ENCODE measurements around the gene NFYC. TPM values are rescaled to one million over a fixed set of nuclear protein-coding genes. Genes with fewer than 3 reads are reported as not detected.

Gene NFYC
- total RNA-seq, 1 donor: 24.2 TPM

DNA sequence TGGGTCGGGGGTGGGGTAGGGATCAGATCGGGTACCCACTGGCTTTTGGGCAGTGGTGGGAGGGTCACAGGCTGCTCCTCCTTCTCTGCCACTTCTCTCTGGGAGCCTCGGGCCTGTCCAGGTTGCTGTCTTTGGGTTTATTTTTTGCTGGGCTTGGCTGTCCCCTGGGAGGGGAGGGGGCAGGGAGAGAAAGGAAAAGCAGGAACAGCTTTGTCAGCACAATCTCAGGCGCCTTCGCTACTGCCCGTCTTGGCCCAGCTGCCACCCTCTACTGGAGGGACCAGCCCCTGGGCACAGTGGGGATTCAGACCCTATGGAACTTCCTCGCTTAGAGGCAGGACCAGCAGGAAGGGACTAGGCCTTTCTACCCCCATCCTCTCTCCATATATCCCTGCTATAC, 100.5 kb downstream of the NFYC start:
- TF ChIP-seq, protein P1, sequence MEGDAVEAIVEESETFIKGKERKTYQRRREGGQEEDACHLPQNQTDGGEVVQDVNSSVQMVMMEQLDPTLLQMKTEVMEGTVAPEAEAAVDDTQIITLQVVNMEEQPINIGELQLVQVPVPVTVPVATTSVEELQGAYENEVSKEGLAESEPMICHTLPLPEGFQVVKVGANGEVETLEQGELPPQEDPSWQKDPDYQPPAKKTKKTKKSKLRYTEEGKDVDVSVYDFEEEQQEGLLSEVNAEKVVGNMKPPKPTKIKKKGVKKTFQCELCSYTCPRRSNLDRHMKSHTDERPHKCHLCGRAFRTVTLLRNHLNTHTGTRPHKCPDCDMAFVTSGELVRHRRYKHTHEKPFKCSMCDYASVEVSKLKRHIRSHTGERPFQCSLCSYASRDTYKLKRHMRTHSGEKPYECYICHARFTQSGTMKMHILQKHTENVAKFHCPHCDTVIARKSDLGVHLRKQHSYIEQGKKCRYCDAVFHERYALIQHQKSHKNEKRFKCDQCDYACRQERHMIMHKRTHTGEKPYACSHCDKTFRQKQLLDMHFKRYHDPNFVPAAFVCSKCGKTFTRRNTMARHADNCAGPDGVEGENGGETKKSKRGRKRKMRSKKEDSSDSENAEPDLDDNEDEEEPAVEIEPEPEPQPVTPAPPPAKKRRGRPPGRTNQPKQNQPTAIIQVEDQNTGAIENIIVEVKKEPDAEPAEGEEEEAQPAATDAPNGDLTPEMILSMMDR (IDR thresholded peaks at IDR 0.05; ENCODE audit: extremely low read depth, low read depth, low read length): no peak
- Histone ChIP-seq H3K4me2 (ENCODE audit: insufficient read depth, low read length) (no peak overlapping the region), H3K27me3 (ENCODE audit: insufficient read depth, low read length) (peaks cover 38% of the 10 kb centered on the region), H3K36me3 (ENCODE audit: insufficient read depth, low read length) (no peaks in the 10 kb centered on the region), H3K79me2 (ENCODE audit: insufficient read depth, low read length) (no peaks in the 10 kb centered on the region), H3K9me3 (ENCODE audit: low read depth, low read length) (no peaks in the 10 kb centered on the region), H2AFZ (ENCODE audit: low read length) (no peak overlapping the region), H3K27ac (ENCODE audit: low read depth, low read length) (no peak overlapping the region), H3K4me1 (ENCODE audit: insufficient read depth, low read length) (peaks cover 2% of the 10 kb centered on the region), H3K4me3 (ENCODE audit: insufficient read depth, low read length) (no peak overlapping the region), H4K20me1 (ENCODE audit: insufficient read depth, low read length) (no peaks in the 10 kb centered on the region)
- DNase-seq (ENCODE audit: insufficient read length, low spot score, missing footprints): peak; percentile 77

- Histone ChIP-seq H3K4me2 (ENCODE audit: insufficient read depth, low read length) (no peak overlapping the region), H4K20me1 (ENCODE audit: insufficient read depth, low read length) (no peaks in the 10 kb centered on the region), H3K4me3 (ENCODE audit: insufficient read depth, low read length) (no peak overlapping the region), H3K79me2 (ENCODE audit: insufficient read depth, low read length) (no peaks in the 10 kb centered on the region), H3K4me1 (ENCODE audit: insufficient read depth, low read length) (peaks cover 5% of the 10 kb centered on the region), H3K9me3 (ENCODE audit: low read depth, low read length) (no peaks in the 10 kb centered on the region), H2AFZ (ENCODE audit: low read length) (no peak overlapping the region), H3K27ac (ENCODE audit: low read depth, low read length) (no peak overlapping the region), H3K36me3 (ENCODE audit: insufficient read depth, low read length) (no peaks in the 10 kb centered on the region), H3K27me3 (ENCODE audit: insufficient read depth, low read length) (peaks cover 38% of the 10 kb centered on the region)
- TF ChIP-seq, protein P1 (IDR thresholded peaks at IDR 0.05; ENCODE audit: extremely low read depth, low read depth, low read length): no peak
- no peak for DNase-seq (ENCODE audit: insufficient read length, low spot score, missing footprints)
Observed at GRCh38 chr1:40793617-40794016, 102.1 kb downstream of the NFYC start.

GRCh38 chr1:40794048-40794447, 102.5 kb downstream of the NFYC start:
- no peak overlapping the region for H3K4me2 ChIP-seq (ENCODE audit: insufficient read depth, low read length)
- no peaks in the 10 kb centered on the region for H4K20me1 ChIP-seq (ENCODE audit: insufficient read depth, low read length)
- H3K4me3 ChIP-seq (ENCODE audit: insufficient read depth, low read length): no peak overlapping the region
- peak; percentile 58 for DNase-seq (ENCODE audit: insufficient read length, low spot score, missing footprints)
- H3K4me1 ChIP-seq (ENCODE audit: insufficient read depth, low read length): peaks cover 5% of the 10 kb centered on the region
- no peak overlapping the region for H2AFZ ChIP-seq (ENCODE audit: low read length)
- H3K27me3 ChIP-seq (ENCODE audit: insufficient read depth, low read length): peaks cover 35% of the 10 kb centered on the region
- H3K9me3 ChIP-seq (ENCODE audit: low read depth, low read length): no peaks in the 10 kb centered on the region
- no peaks in the 10 kb centered on the region for H3K79me2 ChIP-seq (ENCODE audit: insufficient read depth, low read length)
- H3K36me3 ChIP-seq (ENCODE audit: insufficient read depth, low read length): no peaks in the 10 kb centered on the region
- H3K27ac ChIP-seq (ENCODE audit: low read depth, low read length): no peak overlapping the region
- TF ChIP-seq, protein P1 (IDR thresholded peaks at IDR 0.05; ENCODE audit: extremely low read depth, low read depth, low read length): no peak

GRCh38 chr1:40794974-40795715, 103.6 kb downstream of the NFYC start:
- Histone ChIP-seq H3K4me3 (ENCODE audit: insufficient read depth, low read length) (no peak overlapping the region), H3K27me3 (ENCODE audit: insufficient read depth, low read length) (peaks cover 28% of the 10 kb centered on the region), H3K4me2 (ENCODE audit: insufficient read depth, low read length) (no peak overlapping the region), H3K27ac (ENCODE audit: low read depth, low read length) (no peak overlapping the region), H3K36me3 (ENCODE audit: insufficient read depth, low read length) (no peaks in the 10 kb centered on the region), H3K4me1 (ENCODE audit: insufficient read depth, low read length) (peaks cover 12% of the 10 kb centered on the region), H4K20me1 (ENCODE audit: insufficient read depth, low read length) (no peaks in the 10 kb centered on the region), H2AFZ (ENCODE audit: low read length) (no peak overlapping the region), H3K9me3 (ENCODE audit: low read depth, low read length) (no peaks in the 10 kb centered on the region), H3K79me2 (ENCODE audit: insufficient read depth, low read length) (no peaks in the 10 kb centered on the region)
- DNase-seq (ENCODE audit: insufficient read length, low spot score, missing footprints): peak; percentile 19
- TF ChIP-seq, protein P1 (IDR thresholded peaks at IDR 0.05; ENCODE audit: extremely low read depth, low read depth, low read length): no peak
